ENCODE results near the gene TRH. TPM values are rescaled to one million over a fixed set of nuclear protein-coding genes. Genes with fewer than 3 reads are reported as not detected.

The TRH gene
- under 1 TPM in 1 of 4 donors, not detected in 3; 0.33 TPM for total RNA-seq

DNA sequence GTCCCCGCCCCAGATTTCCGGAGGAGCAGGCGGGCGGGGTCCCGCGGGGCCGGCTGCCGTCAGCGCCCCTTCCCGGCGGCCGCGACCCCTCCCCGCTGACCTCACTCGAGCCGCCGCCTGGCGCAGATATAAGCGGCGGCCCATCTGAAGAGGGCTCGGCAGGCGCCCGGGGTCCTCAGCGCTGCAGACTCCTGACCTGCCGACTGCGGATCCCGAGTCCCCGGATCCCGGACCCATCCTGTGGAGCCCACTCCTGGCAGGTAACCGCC is at the start of gene TRH:
Gene TRH (plus strand): TSS at position 157 of the 269 bp plus-strand sequence. CDS start 1,097 bp downstream, outside the sequence.
- no CpG with 5 or more reads among the region's 30 CpGs for WGBS
- H3K4me3 ChIP-seq, result peak within 1 kb of the TSS; percentile 27 to 43 (median 34)
- no peak for DNase-seq (ENCODE audit: extremely low spot score)
- H3K4me1 ChIP-seq, result peaks cover 15 to 21% (median 18%) of the 10 kb centered on the region in 4 donors
- peaks cover 9 to 61% (median 33%) of the 10 kb centered on the region in 4 donors for H3K27me3 ChIP-seq
- no peak for TF ChIP-seq EP300 (IDR thresholded peaks at IDR 0.05)
- TF ChIP-seq CTCF (IDR thresholded peaks at IDR 0.05), result no peak
- TF ChIP-seq POLR2AphosphoS5 (IDR thresholded peaks at IDR 0.05), result no peak
- TF ChIP-seq POLR2A (IDR thresholded peaks at IDR 0.05; ENCODE audit: low read depth), result no peak
- no peak within 1 kb of the TSS for H3K27ac ChIP-seq (replicated peaks in 1 of 4)
- H3K9me3 ChIP-seq, result no peaks in the 10 kb centered on the region
- intact Hi-C loops (cut with DNase I), result no loop called here
- H3K36me3 ChIP-seq, result no peaks in the 10 kb centered on the region

GRCh38 chr3:129927072-129927471 is 47.4 kb upstream of the TRH start:
- TF ChIP-seq POLR2AphosphoS5 (IDR thresholded peaks at IDR 0.05), result no peak
- TF ChIP-seq POLR2A (IDR thresholded peaks at IDR 0.05; ENCODE audit: low read depth), result no peak
- no peak for TF ChIP-seq CTCF (IDR thresholded peaks at IDR 0.05)
- no peak for TF ChIP-seq EP300 (IDR thresholded peaks at IDR 0.05)
- Histone ChIP-seq H3K4me1 (no peaks in the 10 kb centered on the region), H3K9me3 (peaks cover 0 to 28% (median 20%) of the 10 kb centered on the region in 4 donors), H3K4me3 (no peak overlapping the region), H3K36me3 (no peaks in the 10 kb centered on the region), H3K27me3 (peaks cover 0 to 21% (median 0%) of the 10 kb centered on the region in 4 donors), H3K27ac (replicated peaks in 1 of 4) (no peak overlapping the region)
- intact Hi-C loops (cut with DNase I), result no loop called here
- WGBS, result 67% methylated on average over 5 of the region's 5 CpGs
- no peak for DNase-seq (ENCODE audit: extremely low spot score)

DNA sequence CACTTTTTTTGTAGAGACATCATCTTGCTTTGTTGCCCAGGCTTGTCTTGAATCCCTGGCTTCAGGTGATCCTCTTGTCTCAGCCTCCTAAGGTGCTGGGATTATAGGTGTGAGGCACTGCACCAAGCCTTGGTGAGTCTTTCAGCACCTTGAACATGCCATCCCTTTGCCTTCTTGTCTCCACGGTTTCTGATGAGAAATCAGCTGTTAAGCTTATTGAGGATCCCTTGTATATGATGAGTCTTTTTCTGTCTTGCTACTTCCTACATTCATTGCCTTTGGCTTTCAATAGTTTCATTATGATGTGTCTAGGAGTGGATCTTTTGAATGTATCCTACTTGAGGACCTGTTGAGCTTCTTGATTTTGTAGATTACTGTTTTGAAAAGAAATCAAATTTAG is 45.1 kb upstream of the TRH start:
- H3K9me3 ChIP-seq, result peaks cover 0 to 22% (median 16%) of the 10 kb centered on the region in 4 donors
- no peak overlapping the region for H3K4me3 ChIP-seq
- DNase-seq (ENCODE audit: extremely low spot score), result no peak
- TF ChIP-seq POLR2A (IDR thresholded peaks at IDR 0.05; ENCODE audit: low read depth) (no peak), POLR2AphosphoS5 (IDR thresholded peaks at IDR 0.05) (no peak), EP300 (IDR thresholded peaks at IDR 0.05) (no peak)
- peaks cover 0 to 3% (median 0%) of the 10 kb centered on the region in 4 donors for H3K4me1 ChIP-seq
- 100% methylated on average over 1 of the region's 1 CpG for WGBS
- no peaks in the 10 kb centered on the region for H3K36me3 ChIP-seq
- peaks cover 0 to 25% (median 0%) of the 10 kb centered on the region in 4 donors for H3K27me3 ChIP-seq
- intact Hi-C loops (cut with DNase I), result no loop called here
- H3K27ac ChIP-seq (replicated peaks in 1 of 4), result no peak overlapping the region

- Histone ChIP-seq H3K27ac (replicated peaks in 1 of 4) (no peak overlapping the region), H3K36me3 (no peaks in the 10 kb centered on the region), H3K4me3 (no peak overlapping the region), H3K9me3 (peaks cover 0 to 16% (median 13%) of the 10 kb centered on the region in 4 donors), H3K27me3 (peaks cover 0 to 4% (median 0%) of the 10 kb centered on the region in 4 donors), H3K4me1 (peaks cover 0 to 6% (median 0%) of the 10 kb centered on the region in 4 donors)
- TF ChIP-seq EP300 (IDR thresholded peaks at IDR 0.05) (no peak), POLR2A (IDR thresholded peaks at IDR 0.05; ENCODE audit: low read depth) (no peak), POLR2AphosphoS5 (IDR thresholded peaks at IDR 0.05) (no peak), CTCF (IDR thresholded peaks at IDR 0.05) (no peak)
- DNase-seq (ENCODE audit: extremely low spot score), result no peak
- intact Hi-C loops (cut with DNase I), result loop anchor here (2.0 to 5.0 kb wide), 2 partner anchors 286 to 443 kb away; no protein-coding TSS in a partner anchor
- 20% methylated on average over 1 of the region's 4 CpGs for WGBS
Observed at GRCh38 chr3:129933471-129933870, 41.0 kb upstream of the TRH start.

GRCh38 chr3:129934234-129935123 is 40.0 kb upstream of the TRH start:
- WGBS, result 31% methylated on average over 20 of the region's 20 CpGs

More at GRCh38 chr3:129934234-129935123, 40.0 kb upstream of the TRH start:
- H3K27me3 ChIP-seq, result peaks cover 0 to 4% (median 0%) of the 10 kb centered on the region in 4 donors
- peaks cover 0 to 6% (median 0%) of the 10 kb centered on the region in 4 donors for H3K4me1 ChIP-seq
- peaks cover 0 to 8% (median 3%) of the 10 kb centered on the region in 4 donors for H3K9me3 ChIP-seq
- no peak for DNase-seq (ENCODE audit: extremely low spot score)
- H3K36me3 ChIP-seq, result no peaks in the 10 kb centered on the region
- H3K27ac ChIP-seq (replicated peaks in 1 of 4), result no peak overlapping the region
- intact Hi-C loops (cut with DNase I), result loop anchor here (2.0 to 5.0 kb wide), 3 partner anchors 107 to 308 kb away; no protein-coding TSS in a partner anchor
- peak overlapping the region in 3 of 4 donors; percentile 9 to 28 (median 19) for H3K4me3 ChIP-seq
- TF ChIP-seq CTCF (IDR thresholded peaks at IDR 0.05) (peak; percentile 91 to 98 (median 92)), POLR2AphosphoS5 (IDR thresholded peaks at IDR 0.05) (no peak)

Data from esophagus muscularis mucosa (tissue), 4 donors.